SK-N-SH treated with all-trans-retinoic acid at 6 μM for 48 hours (cell line): ENCODE measurements around the gene SRRM5.
"Not testable (repeated sequence)": the region's sequence is repeated elsewhere in the genome, so short reads cannot be mapped to it uniquely, and the experiment has no call there.

Source experiments
- ATAC-seq: fragments of 200-7000 bp; cut with Tn5 transposase; 3 replicates; pipeline ENCODE4 v1.9.1; 2020; ENCODE audit warnings: mild to moderate bottlenecking, moderate library complexity
- ARNTL ChIP-seq: fragments of 450-650 bp; formaldehyde crosslinking; IDR thresholded peaks from 2 replicates; pipeline ENCODE4 v1.5.0; 2020; ENCODE audit warnings: low read depth, mild to moderate bottlenecking, moderate library complexity, borderline replicate concordance
- BACH2 ChIP-seq: fragments of 250-450 bp; sonication (Bioruptor Pico); IDR thresholded peaks from 2 replicates; pipeline ENCODE4 v1.9.0; 2021; ENCODE audit warnings: mild to moderate bottlenecking, borderline replicate concordance
- CSDC2 ChIP-seq: fragments of 250-450 bp; sonication (Bioruptor Pico); IDR thresholded peaks from 2 replicates; pipeline ENCODE4 v1.5.0; 2020; ENCODE audit warnings: mild to moderate bottlenecking, moderate library complexity
- ESRRG ChIP-seq: fragments of 250-450 bp; sonication (Bioruptor Pico); IDR thresholded peaks from 2 replicates; pipeline ENCODE4 v1.6.1; 2021; ENCODE audit warnings: mild to moderate bottlenecking
- ISL1 ChIP-seq: fragments of 250-450 bp; sonication (Bioruptor Pico); IDR thresholded peaks from 2 replicates; pipeline ENCODE4 v2.1.2; 2022; ENCODE audit warnings: mild to moderate bottlenecking, moderate library complexity
- OSR1 ChIP-seq: fragments of 250-450 bp; sonication (Bioruptor Pico); IDR thresholded peaks from 2 replicates; pipeline ENCODE4 v1.8.0; 2022; ENCODE audit warnings: moderate library complexity, mild to moderate bottlenecking, inconsistent platforms
- PPARA ChIP-seq: fragments of 250-450 bp; sonication (Bioruptor Pico); IDR thresholded peaks from 2 replicates; pipeline ENCODE4 v1.5.0; 2020; ENCODE audit warnings: mild to moderate bottlenecking, borderline replicate concordance
- RARB ChIP-seq: fragments of 250-450 bp; sonication (Bioruptor Pico); IDR thresholded peaks from 2 replicates; pipeline ENCODE4 v1.8.0; 2021; ENCODE audit warnings: mild to moderate bottlenecking, moderate library complexity
- SNAI2 ChIP-seq: fragments of 250-450 bp; sonication (Bioruptor Pico); IDR thresholded peaks from 2 replicates; pipeline ENCODE4 v1.5.0; 2020; ENCODE audit warnings: mild to moderate bottlenecking, moderate library complexity
- TCF4 ChIP-seq: fragments of 250-450 bp; sonication (Bioruptor Pico); IDR thresholded peaks from 2 replicates; pipeline ENCODE4 v1.8.0; 2021; ENCODE audit warnings: mild to moderate bottlenecking, moderate library complexity, borderline replicate concordance
- TOX ChIP-seq: fragments of 250-450 bp; sonication (Bioruptor Pico); IDR thresholded peaks from 2 replicates; pipeline ENCODE4 v1.8.0; 2021; ENCODE audit warnings: mild to moderate bottlenecking, moderate library complexity, borderline replicate concordance
- ZC3H10 ChIP-seq: fragments of 250-450 bp; sonication (Bioruptor Pico); IDR thresholded peaks from 2 replicates; pipeline ENCODE4 v1.5.1; 2021; ENCODE audit warnings: mild to moderate bottlenecking, moderate library complexity
- ZFP3 ChIP-seq: fragments of 250-450 bp; sonication (Bioruptor Pico); IDR thresholded peaks from 2 replicates; pipeline ENCODE4 v1.5.0; 2020; ENCODE audit warnings: mild to moderate bottlenecking, moderate library complexity
- ZFP30 ChIP-seq: fragments of 450-650 bp; formaldehyde crosslinking; IDR thresholded peaks from 2 replicates; pipeline ENCODE4 v1.5.0; 2022; ENCODE audit warnings: mild to moderate bottlenecking, moderate library complexity
- ZNF565 ChIP-seq: fragments of 450-650 bp; formaldehyde crosslinking; conservative IDR thresholded peaks from 2 replicates; pipeline ENCODE4 v1.5.0; 2020; ENCODE audit warnings: low read depth, mild to moderate bottlenecking, moderate library complexity
- ZNF70 ChIP-seq: fragments of 450-650 bp; formaldehyde crosslinking; IDR thresholded peaks from 2 replicates; pipeline ENCODE4 v1.5.0; 2020; ENCODE audit warnings: mild to moderate bottlenecking, moderate library complexity
- ZNF8 ChIP-seq: fragments of 450-650 bp; formaldehyde crosslinking; IDR thresholded peaks from 2 replicates; pipeline ENCODE4 v1.5.0; 2020; ENCODE audit warnings: mild to moderate bottlenecking, moderate library complexity
- TF ChIP-seq, protein P1 (sequence below): fragments of 250-450 bp; sonication (Bioruptor Pico); IDR thresholded peaks from 2 replicates; pipeline ENCODE4 v1.8.0; 2021; ENCODE audit warnings: low read depth, mild to moderate bottlenecking, moderate library complexity, borderline replicate concordance
- TF ChIP-seq, protein P2 (sequence below): fragments of 250-450 bp; sonication (Bioruptor Pico); IDR thresholded peaks from 2 replicates; pipeline ENCODE4 v1.8.0; 2020; ENCODE audit warnings: mild to moderate bottlenecking, moderate library complexity, borderline replicate concordance
- TF ChIP-seq, protein P3 (sequence below): fragments of 250-450 bp; sonication (Bioruptor Pico); IDR thresholded peaks from 2 replicates; pipeline ENCODE4 v1.5.1; 2020; ENCODE audit warnings: low read depth, mild to moderate bottlenecking, moderate library complexity
- TF ChIP-seq, protein P4 (sequence below): fragments of 250-450 bp; sonication (Bioruptor Pico); IDR thresholded peaks from 2 replicates; pipeline ENCODE4 v1.5.1; 2021; ENCODE audit warnings: mild to moderate bottlenecking, moderate library complexity
- TF ChIP-seq, protein P5 (sequence below): fragments of 250-450 bp; sonication (Bioruptor Pico); IDR thresholded peaks from 2 replicates; pipeline ENCODE4 v1.5.0; 2020; ENCODE audit warnings: mild to moderate bottlenecking, moderate library complexity

The SRRM5 gene

DNA sequence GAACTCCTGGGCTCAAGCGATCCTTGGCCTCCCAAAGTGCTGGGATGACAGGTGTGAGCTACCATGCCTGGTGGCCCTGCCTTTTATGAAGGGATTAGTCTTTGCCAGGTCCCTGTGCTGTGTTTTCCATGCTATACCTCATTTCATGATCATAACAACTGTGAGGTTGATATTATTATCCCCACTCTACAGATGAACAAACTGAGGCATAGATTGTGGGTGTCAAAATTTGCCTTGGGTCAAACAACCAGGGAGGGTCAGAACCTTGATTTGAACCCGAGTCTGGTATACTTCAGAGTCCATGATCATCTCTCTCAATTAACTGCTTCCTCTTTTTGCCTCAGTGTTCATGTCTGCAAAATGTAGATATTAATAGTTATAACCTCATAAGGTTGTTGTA is 29.4 kb upstream of the SRRM5 start:
- no peak for ATAC-seq
- no peak for TF ChIP-seq SNAI2
- TF ChIP-seq, protein P1, sequence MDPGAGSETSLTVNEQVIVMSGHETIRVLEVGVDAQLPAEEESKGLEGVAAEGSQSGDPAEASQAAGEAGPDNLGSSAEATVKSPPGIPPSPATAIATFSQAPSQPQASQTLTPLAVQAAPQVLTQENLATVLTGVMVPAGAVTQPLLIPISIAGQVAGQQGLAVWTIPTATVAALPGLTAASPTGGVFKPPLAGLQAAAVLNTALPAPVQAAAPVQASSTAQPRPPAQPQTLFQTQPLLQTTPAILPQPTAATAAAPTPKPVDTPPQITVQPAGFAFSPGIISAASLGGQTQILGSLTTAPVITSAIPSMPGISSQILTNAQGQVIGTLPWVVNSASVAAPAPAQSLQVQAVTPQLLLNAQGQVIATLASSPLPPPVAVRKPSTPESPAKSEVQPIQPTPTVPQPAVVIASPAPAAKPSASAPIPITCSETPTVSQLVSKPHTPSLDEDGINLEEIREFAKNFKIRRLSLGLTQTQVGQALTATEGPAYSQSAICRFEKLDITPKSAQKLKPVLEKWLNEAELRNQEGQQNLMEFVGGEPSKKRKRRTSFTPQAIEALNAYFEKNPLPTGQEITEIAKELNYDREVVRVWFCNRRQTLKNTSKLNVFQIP, result no peak
- no peak for TF ChIP-seq OSR1 (CRISPR knock-in tag)
- no peak for TF ChIP-seq ZC3H10 (CRISPR knock-in tag)
- TF ChIP-seq BACH2, result no peak

DNA sequence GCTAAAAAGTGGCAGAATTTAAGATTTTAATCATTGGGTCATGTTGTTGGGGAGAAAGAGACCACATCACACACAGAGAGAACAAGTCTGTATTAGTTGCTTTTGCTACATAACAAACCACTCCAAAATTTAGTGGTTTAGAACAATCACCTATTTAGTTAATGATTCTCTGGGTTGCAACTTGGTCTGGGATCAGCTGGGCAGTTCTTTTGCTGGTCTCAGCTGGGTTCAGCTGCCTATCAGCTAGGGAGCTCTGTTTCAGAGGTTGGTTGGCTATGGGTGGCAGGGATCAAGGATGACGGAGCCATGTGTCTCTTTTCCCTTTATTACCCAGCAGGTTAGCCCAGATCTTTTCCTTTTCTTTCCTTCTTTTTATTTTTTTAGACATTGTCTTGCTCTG is 27.4 kb upstream of the SRRM5 start:
- ATAC-seq, result no peak

DNA sequence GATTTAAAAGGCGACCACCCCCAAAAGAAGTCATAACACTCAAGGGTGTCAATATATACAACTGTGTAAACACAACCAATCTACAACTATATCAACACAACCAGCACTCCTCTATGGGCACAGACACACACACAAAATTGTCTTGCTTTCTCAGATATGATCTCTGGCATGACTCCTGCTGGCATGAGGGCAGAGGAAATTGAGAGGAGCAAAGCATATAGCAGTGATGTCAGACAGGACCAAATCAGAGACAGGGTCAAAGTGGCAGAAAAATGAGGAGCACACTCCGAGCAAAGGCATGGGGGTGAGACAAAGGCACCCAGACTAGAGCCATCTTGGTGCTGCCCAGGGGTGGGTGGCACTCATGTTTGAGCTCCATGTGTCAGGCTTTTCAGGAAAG is 25.5 kb upstream of the SRRM5 start:
- no peak for ATAC-seq

More for the DNA sequence above, 27.4 kb upstream of the SRRM5 start:
- TF ChIP-seq, protein P2, sequence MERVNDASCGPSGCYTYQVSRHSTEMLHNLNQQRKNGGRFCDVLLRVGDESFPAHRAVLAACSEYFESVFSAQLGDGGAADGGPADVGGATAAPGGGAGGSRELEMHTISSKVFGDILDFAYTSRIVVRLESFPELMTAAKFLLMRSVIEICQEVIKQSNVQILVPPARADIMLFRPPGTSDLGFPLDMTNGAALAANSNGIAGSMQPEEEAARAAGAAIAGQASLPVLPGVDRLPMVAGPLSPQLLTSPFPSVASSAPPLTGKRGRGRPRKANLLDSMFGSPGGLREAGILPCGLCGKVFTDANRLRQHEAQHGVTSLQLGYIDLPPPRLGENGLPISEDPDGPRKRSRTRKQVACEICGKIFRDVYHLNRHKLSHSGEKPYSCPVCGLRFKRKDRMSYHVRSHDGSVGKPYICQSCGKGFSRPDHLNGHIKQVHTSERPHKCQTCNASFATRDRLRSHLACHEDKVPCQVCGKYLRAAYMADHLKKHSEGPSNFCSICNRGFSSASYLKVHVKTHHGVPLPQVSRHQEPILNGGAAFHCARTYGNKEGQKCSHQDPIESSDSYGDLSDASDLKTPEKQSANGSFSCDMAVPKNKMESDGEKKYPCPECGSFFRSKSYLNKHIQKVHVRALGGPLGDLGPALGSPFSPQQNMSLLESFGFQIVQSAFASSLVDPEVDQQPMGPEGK (CRISPR knock-in tag), result no peak
- no peak for TF ChIP-seq CSDC2 (CRISPR knock-in tag)
- TF ChIP-seq ZNF8, result no peak
- TF ChIP-seq, protein P3, sequence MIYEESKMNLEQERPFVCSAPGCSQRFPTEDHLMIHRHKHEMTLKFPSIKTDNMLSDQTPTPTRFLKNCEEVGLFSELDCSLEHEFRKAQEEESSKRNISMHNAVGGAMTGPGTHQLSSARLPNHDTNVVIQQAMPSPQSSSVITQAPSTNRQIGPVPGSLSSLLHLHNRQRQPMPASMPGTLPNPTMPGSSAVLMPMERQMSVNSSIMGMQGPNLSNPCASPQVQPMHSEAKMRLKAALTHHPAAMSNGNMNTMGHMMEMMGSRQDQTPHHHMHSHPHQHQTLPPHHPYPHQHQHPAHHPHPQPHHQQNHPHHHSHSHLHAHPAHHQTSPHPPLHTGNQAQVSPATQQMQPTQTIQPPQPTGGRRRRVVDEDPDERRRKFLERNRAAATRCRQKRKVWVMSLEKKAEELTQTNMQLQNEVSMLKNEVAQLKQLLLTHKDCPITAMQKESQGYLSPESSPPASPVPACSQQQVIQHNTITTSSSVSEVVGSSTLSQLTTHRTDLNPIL (CRISPR knock-in tag), result no peak
- no peak for TF ChIP-seq ARNTL (CRISPR knock-in tag)
- TF ChIP-seq ZNF565 (CRISPR knock-in tag), result no peak
- no peak for TF ChIP-seq PPARA (CRISPR knock-in tag)
- TF ChIP-seq TOX (CRISPR knock-in tag), result no peak
- TF ChIP-seq ZFP30 (CRISPR knock-in tag), result no peak
- TF ChIP-seq ZFP3, result no peak
- TF ChIP-seq, protein P1, result no peak
- TF ChIP-seq ESRRG (CRISPR knock-in tag), result no peak
- TF ChIP-seq SNAI2, result no peak
- no peak for TF ChIP-seq ZNF70 (CRISPR knock-in tag)
- no peak for TF ChIP-seq ZC3H10 (CRISPR knock-in tag)
- TF ChIP-seq, protein P4, sequence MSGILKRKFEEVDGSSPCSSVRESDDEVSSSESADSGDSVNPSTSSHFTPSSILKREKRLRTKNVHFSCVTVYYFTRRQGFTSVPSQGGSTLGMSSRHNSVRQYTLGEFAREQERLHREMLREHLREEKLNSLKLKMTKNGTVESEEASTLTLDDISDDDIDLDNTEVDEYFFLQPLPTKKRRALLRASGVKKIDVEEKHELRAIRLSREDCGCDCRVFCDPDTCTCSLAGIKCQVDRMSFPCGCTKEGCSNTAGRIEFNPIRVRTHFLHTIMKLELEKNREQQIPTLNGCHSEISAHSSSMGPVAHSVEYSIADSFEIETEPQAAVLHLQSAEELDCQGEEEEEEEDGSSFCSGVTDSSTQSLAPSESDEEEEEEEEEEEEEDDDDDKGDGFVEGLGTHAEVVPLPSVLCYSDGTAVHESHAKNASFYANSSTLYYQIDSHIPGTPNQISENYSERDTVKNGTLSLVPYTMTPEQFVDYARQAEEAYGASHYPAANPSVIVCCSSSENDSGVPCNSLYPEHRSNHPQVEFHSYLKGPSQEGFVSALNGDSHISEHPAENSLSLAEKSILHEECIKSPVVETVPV (CRISPR knock-in tag), result no peak
- no peak for TF ChIP-seq ISL1 (CRISPR knock-in tag)
- no peak for TF ChIP-seq TCF4 (CRISPR knock-in tag)

DNA sequence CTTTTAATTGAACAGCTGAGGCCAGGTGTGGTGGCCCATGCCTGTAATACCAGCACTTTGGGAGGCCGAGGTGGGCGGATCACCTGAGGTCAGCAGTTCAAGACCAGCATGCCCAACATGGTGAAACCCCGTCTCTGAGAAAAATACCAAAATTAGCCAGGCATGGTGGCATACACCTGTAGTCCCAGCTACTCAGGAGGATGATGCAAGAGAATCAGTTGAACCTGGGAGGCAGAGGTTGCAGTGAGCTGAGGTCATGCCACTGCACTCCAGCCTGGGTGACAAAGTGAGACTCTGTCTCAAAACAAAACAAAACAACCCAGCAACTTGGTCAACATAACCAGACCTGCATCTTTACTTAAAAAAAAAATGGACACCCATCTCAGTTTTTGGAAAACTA is 24.9 kb upstream of the SRRM5 start:
- ATAC-seq, result not testable (repeated sequence)

More for the DNA sequence above, 25.5 kb upstream of the SRRM5 start:
- TF ChIP-seq TCF4 (CRISPR knock-in tag), result no peak
- TF ChIP-seq RARB (CRISPR knock-in tag), result no peak
- no peak for TF ChIP-seq ZC3H10 (CRISPR knock-in tag)
- no peak for TF ChIP-seq OSR1 (CRISPR knock-in tag)
- TF ChIP-seq BACH2, result no peak
- TF ChIP-seq, protein P5, sequence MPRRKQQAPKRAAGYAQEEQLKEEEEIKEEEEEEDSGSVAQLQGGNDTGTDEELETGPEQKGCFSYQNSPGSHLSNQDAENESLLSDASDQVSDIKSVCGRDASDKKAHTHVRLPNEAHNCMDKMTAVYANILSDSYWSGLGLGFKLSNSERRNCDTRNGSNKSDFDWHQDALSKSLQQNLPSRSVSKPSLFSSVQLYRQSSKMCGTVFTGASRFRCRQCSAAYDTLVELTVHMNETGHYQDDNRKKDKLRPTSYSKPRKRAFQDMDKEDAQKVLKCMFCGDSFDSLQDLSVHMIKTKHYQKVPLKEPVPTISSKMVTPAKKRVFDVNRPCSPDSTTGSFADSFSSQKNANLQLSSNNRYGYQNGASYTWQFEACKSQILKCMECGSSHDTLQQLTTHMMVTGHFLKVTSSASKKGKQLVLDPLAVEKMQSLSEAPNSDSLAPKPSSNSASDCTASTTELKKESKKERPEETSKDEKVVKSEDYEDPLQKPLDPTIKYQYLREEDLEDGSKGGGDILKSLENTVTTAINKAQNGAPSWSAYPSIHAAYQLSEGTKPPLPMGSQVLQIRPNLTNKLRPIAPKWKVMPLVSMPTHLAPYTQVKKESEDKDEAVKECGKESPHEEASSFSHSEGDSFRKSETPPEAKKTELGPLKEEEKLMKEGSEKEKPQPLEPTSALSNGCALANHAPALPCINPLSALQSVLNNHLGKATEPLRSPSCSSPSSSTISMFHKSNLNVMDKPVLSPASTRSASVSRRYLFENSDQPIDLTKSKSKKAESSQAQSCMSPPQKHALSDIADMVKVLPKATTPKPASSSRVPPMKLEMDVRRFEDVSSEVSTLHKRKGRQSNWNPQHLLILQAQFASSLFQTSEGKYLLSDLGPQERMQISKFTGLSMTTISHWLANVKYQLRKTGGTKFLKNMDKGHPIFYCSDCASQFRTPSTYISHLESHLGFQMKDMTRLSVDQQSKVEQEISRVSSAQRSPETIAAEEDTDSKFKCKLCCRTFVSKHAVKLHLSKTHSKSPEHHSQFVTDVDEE (CRISPR knock-in tag), result no peak
- no peak for TF ChIP-seq SNAI2
